ENCODE results near the gene MCTP1. TPM values are rescaled to one million over a fixed set of nuclear protein-coding genes. Genes with fewer than 3 reads are reported as not detected.

Gene MCTP1
- total and polyA plus RNA-seq, 2 donors from 2014 or later: 1.4 to 19.3 TPM

DNA sequence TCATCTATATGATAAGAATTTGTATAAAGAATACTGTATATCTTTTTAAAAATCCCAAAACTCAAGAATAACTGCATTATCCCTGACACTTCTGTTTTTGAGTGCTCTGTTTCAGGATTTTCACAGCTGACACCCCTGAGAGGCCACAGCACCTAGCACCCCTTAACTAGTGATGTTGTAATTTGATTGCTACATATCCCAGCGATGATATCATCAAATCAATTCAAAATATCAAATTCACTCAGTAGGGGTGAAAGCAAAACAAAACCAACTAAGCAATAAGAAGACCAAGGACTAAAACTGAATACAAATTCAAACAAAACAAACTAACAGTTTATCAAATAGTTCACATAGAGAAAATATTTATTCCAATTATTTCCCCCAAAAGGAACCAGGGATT, 184.3 kb downstream of the MCTP1 start:
- Histone ChIP-seq H3K27me3 (ENCODE audit: control insufficient read depth, insufficient read depth, low read length) (no peaks in the 10 kb centered on the region), H3K9me3 (ENCODE audit: control insufficient read depth in 2 of 3, insufficient read depth in 1 of 3, low read length in 3 of 3) (no peaks in the 10 kb centered on the region), H3K4me1 (ENCODE audit: control insufficient read depth in 2 of 3, insufficient read depth in 2 of 3, low read depth in 1 of 3, low read length in 3 of 3) (no peaks in the 10 kb centered on the region), H3K27ac (ENCODE audit: low read depth in 2 of 2, low read length in 2 of 2) (no peak overlapping the region), H3K4me3 (ENCODE audit: low read length in 3 of 3) (no peak overlapping the region), H3K9ac (ENCODE audit: low read length in 3 of 3) (no peak overlapping the region), H3K36me3 (ENCODE audit: control insufficient read depth in 2 of 3, insufficient read depth in 3 of 3, low read length in 3 of 3) (no peaks in the 10 kb centered on the region)
- DNase-seq (no peak), FAIRE-seq (no peak)
- TF ChIP-seq, protein P1, sequence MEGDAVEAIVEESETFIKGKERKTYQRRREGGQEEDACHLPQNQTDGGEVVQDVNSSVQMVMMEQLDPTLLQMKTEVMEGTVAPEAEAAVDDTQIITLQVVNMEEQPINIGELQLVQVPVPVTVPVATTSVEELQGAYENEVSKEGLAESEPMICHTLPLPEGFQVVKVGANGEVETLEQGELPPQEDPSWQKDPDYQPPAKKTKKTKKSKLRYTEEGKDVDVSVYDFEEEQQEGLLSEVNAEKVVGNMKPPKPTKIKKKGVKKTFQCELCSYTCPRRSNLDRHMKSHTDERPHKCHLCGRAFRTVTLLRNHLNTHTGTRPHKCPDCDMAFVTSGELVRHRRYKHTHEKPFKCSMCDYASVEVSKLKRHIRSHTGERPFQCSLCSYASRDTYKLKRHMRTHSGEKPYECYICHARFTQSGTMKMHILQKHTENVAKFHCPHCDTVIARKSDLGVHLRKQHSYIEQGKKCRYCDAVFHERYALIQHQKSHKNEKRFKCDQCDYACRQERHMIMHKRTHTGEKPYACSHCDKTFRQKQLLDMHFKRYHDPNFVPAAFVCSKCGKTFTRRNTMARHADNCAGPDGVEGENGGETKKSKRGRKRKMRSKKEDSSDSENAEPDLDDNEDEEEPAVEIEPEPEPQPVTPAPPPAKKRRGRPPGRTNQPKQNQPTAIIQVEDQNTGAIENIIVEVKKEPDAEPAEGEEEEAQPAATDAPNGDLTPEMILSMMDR (IDR thresholded peaks at IDR 0.05; ENCODE audit: borderline replicate concordance, extremely low read depth, insufficient read depth): no peak
- intact Hi-C loops (cut with DNase I): no loop called here

- H3K27ac ChIP-seq (ENCODE audit: low read depth in 2 of 2, low read length in 2 of 2): no peak overlapping the region
- H3K27me3 ChIP-seq (ENCODE audit: control insufficient read depth, insufficient read depth, low read length): no peaks in the 10 kb centered on the region
- H3K9me3 ChIP-seq (ENCODE audit: control insufficient read depth in 2 of 3, insufficient read depth in 1 of 3, low read length in 3 of 3): no peaks in the 10 kb centered on the region
- no peak overlapping the region for H3K9ac ChIP-seq (ENCODE audit: low read length in 3 of 3)
- TF ChIP-seq, protein P1 (IDR thresholded peaks at IDR 0.05; ENCODE audit: borderline replicate concordance, extremely low read depth, insufficient read depth): no peak
- no peaks in the 10 kb centered on the region for H3K36me3 ChIP-seq (ENCODE audit: control insufficient read depth in 2 of 3, insufficient read depth in 3 of 3, low read length in 3 of 3)
- H3K4me1 ChIP-seq (ENCODE audit: control insufficient read depth in 2 of 3, insufficient read depth in 2 of 3, low read depth in 1 of 3, low read length in 3 of 3): no peaks in the 10 kb centered on the region
- no peak for FAIRE-seq
- intact Hi-C loops (cut with DNase I): no loop called here
- DNase-seq: no peak
- no peak overlapping the region for H3K4me3 ChIP-seq (ENCODE audit: low read length in 3 of 3)
Observed at GRCh38 chr5:95098012-95098411, 186.9 kb downstream of the MCTP1 start.

- FAIRE-seq: no peak
- Histone ChIP-seq H3K27me3 (ENCODE audit: control insufficient read depth, insufficient read depth, low read length) (no peaks in the 10 kb centered on the region), H3K9me3 (ENCODE audit: control insufficient read depth in 2 of 3, insufficient read depth in 1 of 3, low read length in 3 of 3) (peaks cover 0 to 3% (median 0%) of the 10 kb centered on the region in 3 donors), H3K4me1 (ENCODE audit: control insufficient read depth in 2 of 3, insufficient read depth in 2 of 3, low read depth in 1 of 3, low read length in 3 of 3) (no peaks in the 10 kb centered on the region), H3K27ac (ENCODE audit: low read depth in 2 of 2, low read length in 2 of 2) (no peak overlapping the region), H3K36me3 (ENCODE audit: control insufficient read depth in 2 of 3, insufficient read depth in 3 of 3, low read length in 3 of 3) (no peaks in the 10 kb centered on the region), H3K4me3 (ENCODE audit: low read length in 3 of 3) (no peak overlapping the region), H3K9ac (ENCODE audit: low read length in 3 of 3) (no peak overlapping the region)
- intact Hi-C loops (cut with DNase I): no loop called here
- DNase-seq: no peak
- TF ChIP-seq, protein P1 (IDR thresholded peaks at IDR 0.05; ENCODE audit: borderline replicate concordance, extremely low read depth, insufficient read depth): no peak
Observed at GRCh38 chr5:95093211-95093610, 191.7 kb downstream of the MCTP1 start.

- FAIRE-seq (no peak), DNase-seq (no peak)
- Histone ChIP-seq H3K36me3 (ENCODE audit: control insufficient read depth in 2 of 3, insufficient read depth in 3 of 3, low read length in 3 of 3) (no peaks in the 10 kb centered on the region), H3K9ac (ENCODE audit: low read length in 3 of 3) (no peak overlapping the region), H3K4me3 (ENCODE audit: low read length in 3 of 3) (no peak overlapping the region), H3K9me3 (ENCODE audit: control insufficient read depth in 2 of 3, insufficient read depth in 1 of 3, low read length in 3 of 3) (peaks cover 0 to 3% (median 0%) of the 10 kb centered on the region in 3 donors), H3K27ac (ENCODE audit: low read depth in 2 of 2, low read length in 2 of 2) (no peak overlapping the region), H3K27me3 (ENCODE audit: control insufficient read depth, insufficient read depth, low read length) (no peaks in the 10 kb centered on the region), H3K4me1 (ENCODE audit: control insufficient read depth in 2 of 3, insufficient read depth in 2 of 3, low read depth in 1 of 3, low read length in 3 of 3) (no peaks in the 10 kb centered on the region)
- TF ChIP-seq, protein P1 (IDR thresholded peaks at IDR 0.05; ENCODE audit: borderline replicate concordance, extremely low read depth, insufficient read depth): no peak
- intact Hi-C loops (cut with DNase I): no loop called here
Observed at GRCh38 chr5:95090774-95091173, 194.1 kb downstream of the MCTP1 start.

Data from kidney (tissue), 14 donors.